GM12878 (cell line): ENCODE data around the gene SPATA24. TPM values are rescaled to one million over a fixed set of nuclear protein-coding genes. Genes with fewer than 3 reads are reported as not detected.

Experiments
- ATAC-seq: fragments of 200-7000 bp; cut with Tn5 transposase; 3 replicates; pipeline ENCODE4 v1.9.1; 2020; ENCODE audit warnings: mild to moderate bottlenecking, moderate library complexity
- BruUV-seq: library from RNA; stranded (reverse); fragments of 400-500 nt; replicated peaks from 2 replicates; lab custom pipeline; 2021; lab: Mats Ljungman, UMichigan
- CTCF ChIA-PET: fragments of 300-600 bp; sonication (Branson Sonifier 250); formaldehyde crosslinking; extraction: SDS; loops from one replicate; lab custom pipeline; 2021; ENCODE audit warnings: inconsistent platforms; lab: Yijun Ruan, JAX
- POLR2A ChIA-PET: fragments of 350-600 bp; formaldehyde crosslinking; extraction: SDS; loops from one replicate; lab custom pipeline; 2021; ENCODE audit warnings: inconsistent platforms; lab: Charles Lee
- RAD21 ChIA-PET: fragments of 300-600 bp; sonication (Branson Sonifier 250); formaldehyde crosslinking; loops from one replicate; lab custom pipeline; 2023; ENCODE audit warnings: antibody characterized with exemption; ENCODE audit not compliant: unreplicated experiment; lab: Charles Lee
- SMC1A ChIA-PET: fragments of 300-600 bp; sonication (Branson Sonifier 250); formaldehyde crosslinking; loops from one replicate; lab custom pipeline; 2023; ENCODE audit not compliant: unreplicated experiment, uncharacterized antibody; lab: Charles Lee
- DNase-seq: peaks from one replicate; pipeline ENCODE4 v3.0.0-alpha.2; 2011; ENCODE audit warnings: low read depth, low spot score
- FAIRE-seq: peaks from 3 replicates; lab custom pipeline; 2011; peaks lifted over from hg19 to GRCh38; lab: Jason Lieb, UNC
- H2AFZ ChIP-seq: 2 replicates; pipeline ENCODE4 v1.6.0; 2011; ENCODE audit warnings: low read depth, low read length, control low read depth; ENCODE audit not compliant: control insufficient read depth
- H3K27ac ChIP-seq: 2 replicates; pipeline ENCODE4 v1.5.1; 2011; ENCODE audit warnings: control low read depth; ENCODE audit not compliant: control insufficient read depth, insufficient read depth
- H3K27me3 ChIP-seq, 2 experiments: replicated peaks in 1 of 2; 2 replicates each; pipeline versions ENCODE4 v1.6.0 to v1.6.1; 2011; ENCODE audit warnings: low read length in 1 of 2; ENCODE audit not compliant: control insufficient read depth in 2 of 2, insufficient read depth in 2 of 2
- H3K36me3 ChIP-seq, 2 experiments: 2 replicates each; pipeline ENCODE4 v1.5.1; 2011; ENCODE audit warnings: low read length in 1 of 2; ENCODE audit not compliant: control insufficient read depth in 2 of 2, insufficient read depth in 2 of 2
- H3K4me1 ChIP-seq: 2 replicates; pipeline ENCODE4 v1.6.1; 2011; ENCODE audit warnings: mild to moderate bottlenecking, low read length, moderate library complexity, mixed read lengths; ENCODE audit not compliant: control insufficient read depth, insufficient read depth
- H3K4me2 ChIP-seq: 2 replicates; pipeline ENCODE4 v1.6.0; 2011; ENCODE audit warnings: control low read depth; ENCODE audit not compliant: control insufficient read depth, insufficient read depth
- H3K4me3 ChIP-seq: fragments of 200-600 bp; sonication (generic); 2 replicates; pipeline ENCODE4 v1.5.1; 2016
- H3K79me2 ChIP-seq: 2 replicates; pipeline ENCODE4 v1.6.0; 2011; ENCODE audit warnings: low read length; ENCODE audit not compliant: control insufficient read depth, insufficient read depth
- H3K9ac ChIP-seq: 2 replicates; pipeline ENCODE4 v1.8.0; 2011; ENCODE audit warnings: low read length, control low read depth, mixed read lengths; ENCODE audit not compliant: control insufficient read depth, insufficient read depth
- H3K9me3 ChIP-seq: replicated peaks from 3 replicates; pipeline ENCODE4 v1.5.1; 2011; ENCODE audit warnings: mild to moderate bottlenecking, low read length; ENCODE audit not compliant: control insufficient read depth, insufficient read depth
- H4K20me1 ChIP-seq: 2 replicates; pipeline ENCODE4 v1.6.0; 2011; ENCODE audit not compliant: control insufficient read depth, insufficient read depth
- ASH2L ChIP-seq: fragments of 300-600, 200-600 bp; sonication (generic); IDR thresholded peaks from 2 replicates; pipeline ENCODE4 v1.6.1; 2017; ENCODE audit warnings: low read depth, mild to moderate bottlenecking, borderline replicate concordance
- BMI1 ChIP-seq: fragments of 450-650 bp; IDR thresholded peaks from 2 replicates; pipeline ENCODE4 v1.6.1; 2016; ENCODE audit warnings: mild to moderate bottlenecking, moderate library complexity, borderline replicate concordance
- CBX5 ChIP-seq: sonication (generic); IDR thresholded peaks from 2 replicates; pipeline ENCODE4 v1.6.1; 2016; ENCODE audit warnings: low read depth, moderate library complexity, mild to moderate bottlenecking, inconsistent platforms
- CREB1 ChIP-seq: IDR thresholded peaks from 2 replicates; pipeline ENCODE4 v1.6.1; 2012; ENCODE audit warnings: low read depth, mild to moderate bottlenecking, inconsistent platforms
- FOS ChIP-seq: IDR thresholded peaks from 3 replicates; pipeline ENCODE4 v1.6.1; 2011; ENCODE audit warnings: borderline replicate concordance; ENCODE audit not compliant: insufficient read length; ENCODE audit errors: extremely low read depth
- HDAC6 ChIP-seq: fragments of 200-600 bp; sonication (generic); IDR thresholded peaks from one replicate; pipeline ENCODE4 v1.8.0; 2017; ENCODE audit warnings: antibody characterized with exemption; ENCODE audit not compliant: unreplicated experiment
- KDM1A ChIP-seq: fragments of 200-600 bp; sonication (generic); IDR thresholded peaks from 2 replicates; pipeline ENCODE4 v1.6.1; 2016; ENCODE audit warnings: borderline replicate concordance
- NFYA ChIP-seq: IDR thresholded peaks from 2 replicates; pipeline ENCODE4 v1.6.1; 2011; ENCODE audit warnings: low read depth, mild to moderate bottlenecking, low read length, improper control_type of control experiment, borderline replicate concordance
- NR2F1 ChIP-seq: fragments of 450-650 bp; conservative IDR thresholded peaks from 2 replicates; pipeline ENCODE4 v1.6.1; 2017; ENCODE audit warnings: mild to moderate bottlenecking
- PAX8 ChIP-seq: fragments of 450-650 bp; IDR thresholded peaks from 2 replicates; pipeline ENCODE4 v1.6.1; 2017; ENCODE audit warnings: mild to moderate bottlenecking, moderate library complexity
- POLR2AphosphoS5 ChIP-seq: IDR thresholded peaks from 2 replicates; pipeline ENCODE4 v1.6.1; 2011; ENCODE audit warnings: mild to moderate bottlenecking, low read length, inconsistent platforms
- RB1 ChIP-seq: fragments of 450-650 bp; formaldehyde crosslinking; IDR thresholded peaks from 2 replicates; pipeline ENCODE4 v1.6.1; 2017; ENCODE audit warnings: mild to moderate bottlenecking, borderline replicate concordance
- SREBF2 ChIP-seq: IDR thresholded peaks from 2 replicates; pipeline ENCODE4 v1.6.1; 2012; ENCODE audit warnings: mild to moderate bottlenecking, low read length
- TAF1 ChIP-seq: IDR thresholded peaks from 2 replicates; pipeline ENCODE4 v1.6.1; 2011; ENCODE audit warnings: mild to moderate bottlenecking, low read depth, low read length, borderline replicate concordance
- YY1 ChIP-seq: IDR thresholded peaks from 2 replicates; pipeline ENCODE4 v1.6.1; 2011; ENCODE audit warnings: low read depth, mild to moderate bottlenecking, low read length
- WGBS: methylation state at CpG from one replicate; pipeline ENCODE4 v1.1.6; 2016; ENCODE audit warnings: low lambda C conversion rate; ENCODE audit not compliant: insufficient replicate concordance, insufficient coverage; ENCODE audit errors: missing lambda C conversion rate; 5-methylcytosine and 5-hydroxymethylcytosine counted together
- in situ Hi-C: fragments of 300-500 bp; cut with MboI; formaldehyde crosslinking; loops from 9 replicates; pipeline ENCODE4 v1.14.3; 2018; ENCODE audit warnings: mixed read lengths
- intact Hi-C: fragments of 100-400 bp; cut with micrococcal nuclease; formaldehyde crosslinking; loops from one replicate; pipeline ENCODE4 v1.14.2; 2022; ENCODE audit not compliant: unreplicated experiment
- polyA plus RNA-seq, 11 experiments: library from polyadenylated mRNA; depleted of rRNA in 4 of 11; unstranded in 6 of 11; stranded (reverse) in 5 of 11; fragments of >200 nt; fragmentation: Nextera tagmentation in 4 of 11; fragmentation: Illumina TruSeq in 1 of 11; extraction: Ambion mirVana in 4 of 11; extraction: Trizol in 1 of 11; gene quantifications; 1 replicate in 1 of 11; 2 replicates in 10 of 11; pipeline versions ENCODE4 v1.2.1 to v1.2.3, GENCODE V29; 2011 to 2016; ENCODE audit warnings: inconsistent platforms in 2 of 11, missing spikeins in 2 of 11, low read depth in 1 of 11
- total RNA-seq, 4 experiments: library from RNA; depleted of rRNA in 3 of 4; stranded (reverse); fragments of >200 nt in 3 of 4; fragmentation: Illumina TruSeq in 1 of 4; extraction: Trizol in 1 of 4; gene quantifications; 2 replicates each; pipeline versions ENCODE4 v1.2.1 to v1.2.3, GENCODE V29; 2013 to 2021
- TF ChIP-seq, protein P1 (sequence below): IDR thresholded peaks from 2 replicates; pipeline ENCODE4 v1.6.1; 2012; ENCODE audit warnings: low read length, inconsistent platforms
- TF ChIP-seq, protein P2 (sequence below): fragments of 450-650 bp; formaldehyde crosslinking; IDR thresholded peaks from 2 replicates; pipeline ENCODE4 v1.5.0; 2022; ENCODE audit warnings: mild to moderate bottlenecking, missing genetic modification characterization
- TF ChIP-seq, protein P3 (sequence below): fragments of 450-650 bp; IDR thresholded peaks from 2 replicates; pipeline ENCODE4 v1.6.1; 2016; ENCODE audit warnings: mild to moderate bottlenecking

SPATA24 gene
- total and polyA plus RNA-seq, 10 of the 15 experiments (the other 5 are each of a cell fraction or from before 2014, with no cell fraction given): 4.1 to 9.8 (median 7.3) TPM

DNA sequence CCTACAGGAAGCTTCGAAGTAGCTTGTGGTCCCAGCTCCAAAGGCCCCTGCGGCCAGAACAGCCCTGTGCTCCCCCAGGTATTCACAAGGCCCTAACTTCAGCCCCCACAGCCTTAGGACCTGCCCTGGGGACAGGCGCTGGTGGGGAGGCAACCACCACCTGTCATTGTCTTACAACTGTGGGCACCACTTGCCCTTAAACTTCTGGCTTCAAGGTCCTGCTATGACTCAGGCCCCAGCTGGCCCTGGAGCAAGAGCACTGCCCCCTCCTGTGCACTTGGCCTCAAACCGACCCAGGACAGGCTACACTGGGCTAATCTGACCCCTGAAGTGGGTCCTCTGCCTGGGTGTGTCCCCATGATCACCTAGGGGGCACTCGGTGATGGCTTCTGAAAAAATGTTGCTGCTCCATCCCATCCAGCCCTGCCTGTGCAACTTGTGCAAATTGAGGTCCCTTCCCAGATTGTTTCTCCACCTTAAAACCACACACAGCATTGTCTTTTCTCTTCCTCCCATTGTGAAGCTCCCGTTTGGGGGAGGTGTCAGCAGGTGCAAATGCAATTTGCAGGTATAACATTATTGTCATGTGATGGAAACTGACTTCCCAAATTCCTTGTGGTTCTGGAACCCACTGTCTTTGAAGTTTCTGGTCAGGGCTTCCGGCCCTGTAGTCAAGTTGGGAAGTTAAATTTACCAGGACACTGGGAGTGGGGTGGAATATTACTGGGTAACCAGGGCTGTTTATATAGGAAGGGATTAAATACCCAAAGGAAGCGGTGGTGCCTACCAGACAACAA, 7.8 kb downstream of the SPATA24 start:
- ChIA-PET SMC1A (interaction anchor here (0.5 to 3.9 kb wide), 10 partner anchors 10 to 252 kb away, joined by 3 to 15 read pairs (median 3); no protein-coding TSS in a partner anchor), CTCF (interaction anchor here (0.7 to 1.9 kb wide), 10 partner anchors 8 to 236 kb away, joined by 3 to 10 read pairs (median 3); partner anchors contain the start of gene SPATA24), POLR2A (interaction anchor here (0.7 to 1.4 kb wide), 7 partner anchors 9 to 120 kb away, joined by 3 to 5 read pairs (median 3); no protein-coding TSS in a partner anchor), RAD21 (interaction anchor here (0.6 to 2.2 kb wide), 7 partner anchors 18 to 145 kb away, joined by 3 to 14 read pairs (median 4); no protein-coding TSS in a partner anchor)
- no peak overlapping the region; the same call in 1 of the 2 replicates for H3K9ac ChIP-seq
- FAIRE-seq (no peak), ATAC-seq (peak; percentile 14), DNase-seq (no peak)
- peak overlapping the region; percentile 30; the same call in 1 of the 2 replicates for H3K4me3 ChIP-seq
- H3K4me1 ChIP-seq: peaks cover 45% of the 10 kb centered on the region
- peaks cover 0 to 7% of the 10 kb centered on the region in 2 experiments; a peak in 1 of 4 replicates for H3K36me3 ChIP-seq
- in situ Hi-C loops: no loop called here
- H3K79me2 ChIP-seq: peaks cover 50% of the 10 kb centered on the region
- BruUV-seq: no TSS peak
- no peaks in the 10 kb centered on the region for H4K20me1 ChIP-seq
- H3K27ac ChIP-seq: peak overlapping the region; percentile 38
- intact Hi-C loops: no loop called here
- H3K27me3 ChIP-seq: no peaks in the 10 kb centered on the region
- H2AFZ ChIP-seq: no peak overlapping the region
- H3K9me3 ChIP-seq: no peaks in the 10 kb centered on the region; the same call in 2 of the 3 replicates
- WGBS: 47% methylated on average over 8 of the region's 8 CpGs
- H3K4me2 ChIP-seq: peak overlapping the region; percentile 73
- no peak for TF ChIP-seq RB1
- no peak for TF ChIP-seq PAX8
- no peak for TF ChIP-seq ASH2L
- no peak for TF ChIP-seq BMI1
- TF ChIP-seq, protein P1, sequence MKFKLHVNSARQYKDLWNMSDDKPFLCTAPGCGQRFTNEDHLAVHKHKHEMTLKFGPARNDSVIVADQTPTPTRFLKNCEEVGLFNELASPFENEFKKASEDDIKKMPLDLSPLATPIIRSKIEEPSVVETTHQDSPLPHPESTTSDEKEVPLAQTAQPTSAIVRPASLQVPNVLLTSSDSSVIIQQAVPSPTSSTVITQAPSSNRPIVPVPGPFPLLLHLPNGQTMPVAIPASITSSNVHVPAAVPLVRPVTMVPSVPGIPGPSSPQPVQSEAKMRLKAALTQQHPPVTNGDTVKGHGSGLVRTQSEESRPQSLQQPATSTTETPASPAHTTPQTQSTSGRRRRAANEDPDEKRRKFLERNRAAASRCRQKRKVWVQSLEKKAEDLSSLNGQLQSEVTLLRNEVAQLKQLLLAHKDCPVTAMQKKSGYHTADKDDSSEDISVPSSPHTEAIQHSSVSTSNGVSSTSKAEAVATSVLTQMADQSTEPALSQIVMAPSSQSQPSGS: no peak
- peak; percentile 60; the same call in 1 of the 2 replicates for TF ChIP-seq NR2F1
- TF ChIP-seq, protein P2, sequence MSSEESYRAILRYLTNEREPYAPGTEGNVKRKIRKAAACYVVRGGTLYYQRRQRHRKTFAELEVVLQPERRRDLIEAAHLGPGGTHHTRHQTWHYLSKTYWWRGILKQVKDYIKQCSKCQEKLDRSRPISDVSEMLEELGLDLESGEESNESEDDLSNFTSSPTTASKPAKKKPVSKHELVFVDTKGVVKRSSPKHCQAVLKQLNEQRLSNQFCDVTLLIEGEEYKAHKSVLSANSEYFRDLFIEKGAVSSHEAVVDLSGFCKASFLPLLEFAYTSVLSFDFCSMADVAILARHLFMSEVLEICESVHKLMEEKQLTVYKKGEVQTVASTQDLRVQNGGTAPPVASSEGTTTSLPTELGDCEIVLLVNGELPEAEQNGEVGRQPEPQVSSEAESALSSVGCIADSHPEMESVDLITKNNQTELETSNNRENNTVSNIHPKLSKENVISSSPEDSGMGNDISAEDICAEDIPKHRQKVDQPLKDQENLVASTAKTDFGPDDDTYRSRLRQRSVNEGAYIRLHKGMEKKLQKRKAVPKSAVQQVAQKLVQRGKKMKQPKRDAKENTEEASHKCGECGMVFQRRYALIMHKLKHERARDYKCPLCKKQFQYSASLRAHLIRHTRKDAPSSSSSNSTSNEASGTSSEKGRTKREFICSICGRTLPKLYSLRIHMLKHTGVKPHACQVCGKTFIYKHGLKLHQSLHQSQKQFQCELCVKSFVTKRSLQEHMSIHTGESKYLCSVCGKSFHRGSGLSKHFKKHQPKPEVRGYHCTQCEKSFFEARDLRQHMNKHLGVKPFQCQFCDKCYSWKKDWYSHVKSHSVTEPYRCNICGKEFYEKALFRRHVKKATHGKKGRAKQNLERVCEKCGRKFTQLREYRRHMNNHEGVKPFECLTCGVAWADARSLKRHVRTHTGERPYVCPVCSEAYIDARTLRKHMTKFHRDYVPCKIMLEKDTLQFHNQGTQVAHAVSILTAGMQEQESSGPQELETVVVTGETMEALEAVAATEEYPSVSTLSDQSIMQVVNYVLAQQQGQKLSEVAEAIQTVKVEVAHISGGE (CRISPR knock-in tag): no peak
- TF ChIP-seq NFYA: no peak
- TF ChIP-seq FOS: no peak
- TF ChIP-seq CREB1: no peak
- TF ChIP-seq KDM1A: no peak
- TF ChIP-seq SREBF2: no peak
- no peak for TF ChIP-seq HDAC6
- no peak for TF ChIP-seq POLR2AphosphoS5
- TF ChIP-seq YY1: no peak
- TF ChIP-seq TAF1: no peak
- no peak for TF ChIP-seq CBX5
- TF ChIP-seq, protein P3, sequence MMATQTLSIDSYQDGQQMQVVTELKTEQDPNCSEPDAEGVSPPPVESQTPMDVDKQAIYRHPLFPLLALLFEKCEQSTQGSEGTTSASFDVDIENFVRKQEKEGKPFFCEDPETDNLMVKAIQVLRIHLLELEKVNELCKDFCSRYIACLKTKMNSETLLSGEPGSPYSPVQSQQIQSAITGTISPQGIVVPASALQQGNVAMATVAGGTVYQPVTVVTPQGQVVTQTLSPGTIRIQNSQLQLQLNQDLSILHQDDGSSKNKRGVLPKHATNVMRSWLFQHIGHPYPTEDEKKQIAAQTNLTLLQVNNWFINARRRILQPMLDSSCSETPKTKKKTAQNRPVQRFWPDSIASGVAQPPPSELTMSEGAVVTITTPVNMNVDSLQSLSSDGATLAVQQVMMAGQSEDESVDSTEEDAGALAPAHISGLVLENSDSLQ: no peak
